GM19463 (cell line): Measurements from ENCODE around the gene FAM124B.
"Not testable (repeated sequence)": the region's sequence is repeated elsewhere in the genome, so short reads cannot be mapped to it uniquely, and the experiment has no call there.

Experiments used
- ATAC-seq: cut with Tn5 transposase; IDR thresholded peaks from one replicate; pipeline ENCODE4 v1.9.1; 2021; ENCODE audit warnings: mild to moderate bottlenecking, moderate library complexity; ENCODE audit not compliant: unreplicated experiment

FAM124B gene

DNA sequence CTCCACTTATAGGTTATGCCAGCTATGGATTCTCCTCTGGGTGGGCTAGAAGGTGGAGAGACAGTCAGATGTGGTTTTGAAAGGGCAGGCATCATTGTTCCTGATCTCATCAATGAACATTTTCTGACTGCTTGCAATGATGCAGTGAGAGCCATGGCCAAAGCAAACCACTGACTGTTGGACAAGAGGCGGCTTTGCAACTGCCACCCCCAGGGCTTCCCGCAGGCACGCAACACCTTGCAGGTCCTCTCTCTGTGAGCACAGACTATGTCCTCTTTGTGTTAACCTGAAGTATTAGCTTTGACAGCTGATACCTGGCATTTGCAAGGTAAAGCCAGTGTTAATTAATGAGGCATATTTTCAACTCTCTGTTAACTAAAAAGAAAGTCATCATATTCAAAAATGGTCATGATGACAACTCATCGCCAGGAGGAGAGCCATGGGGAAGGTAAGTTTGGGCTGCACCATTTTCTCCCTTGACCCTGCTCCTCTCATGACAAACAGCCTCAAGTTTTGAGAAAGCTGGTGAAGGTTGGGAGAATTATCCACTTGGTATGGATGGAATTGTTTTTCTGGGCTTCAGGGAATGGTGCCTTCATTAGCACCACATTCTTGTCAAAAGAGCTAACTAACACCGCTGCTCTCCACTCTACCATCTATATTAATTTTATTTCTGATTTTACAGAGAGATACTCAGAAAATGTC lies 14.9 kb upstream of the FAM124B start:
- ATAC-seq, result no peak

DNA sequence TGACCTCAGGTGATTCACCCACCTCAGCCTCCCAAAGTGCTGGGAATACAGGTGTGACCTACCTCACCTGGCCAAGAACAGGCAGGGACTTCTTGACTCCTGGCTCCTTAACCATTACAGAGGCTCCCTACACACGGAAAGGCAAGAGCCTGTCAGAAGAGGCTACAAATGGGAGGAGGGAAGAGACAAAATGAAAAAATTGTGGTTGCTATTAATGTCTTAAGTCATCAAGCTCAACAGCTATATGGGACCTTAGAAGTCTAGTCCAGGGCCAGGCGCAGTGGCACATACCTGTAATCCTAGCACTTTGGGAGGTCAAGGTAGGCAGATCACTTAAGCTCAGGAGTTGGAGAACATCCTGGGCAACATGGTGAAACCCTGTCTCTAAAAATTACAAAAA lies 11.5 kb upstream of the FAM124B start:
- no peak for ATAC-seq

DNA sequence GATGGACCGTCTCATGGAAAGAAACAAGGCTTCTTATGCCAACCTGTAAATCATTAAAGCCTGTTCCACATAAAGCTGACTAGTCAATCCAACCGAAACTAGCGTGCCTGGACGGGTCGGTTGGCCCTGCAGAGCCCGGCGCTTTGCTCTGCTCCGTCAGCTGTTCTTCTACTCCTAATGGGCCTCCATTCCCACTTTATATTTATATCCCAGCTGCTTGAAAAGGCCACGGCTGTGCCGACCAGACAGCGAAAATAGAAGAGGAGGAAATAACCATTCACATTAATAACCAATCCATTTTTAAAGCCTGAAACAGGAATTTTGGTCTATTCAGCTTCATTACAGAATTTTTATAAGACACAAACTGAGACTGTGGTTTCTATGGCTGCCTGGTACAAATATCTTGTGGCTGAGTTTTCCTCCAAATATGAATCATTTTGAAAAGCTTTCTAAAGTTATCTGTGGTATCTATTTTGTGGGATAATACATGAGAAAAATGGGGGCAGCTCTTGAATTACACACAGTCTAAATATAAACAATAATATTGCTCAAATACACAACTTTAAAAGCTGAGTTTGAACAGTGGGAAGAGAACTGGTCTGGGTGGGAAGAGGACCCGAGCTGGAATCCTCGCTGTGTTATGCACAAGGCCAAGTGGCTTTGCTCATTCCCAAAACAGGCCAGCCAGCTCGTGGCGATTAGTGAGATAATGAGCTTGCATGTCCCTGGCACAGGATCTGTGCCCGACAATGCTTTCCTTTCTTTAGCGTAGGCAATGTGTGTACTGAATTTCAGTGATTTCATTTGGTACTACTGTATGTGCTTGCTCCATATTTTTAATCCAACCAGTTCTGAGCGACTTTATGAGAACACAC lies 10.5 kb upstream of the FAM124B start:
- ATAC-seq, result no peak

DNA sequence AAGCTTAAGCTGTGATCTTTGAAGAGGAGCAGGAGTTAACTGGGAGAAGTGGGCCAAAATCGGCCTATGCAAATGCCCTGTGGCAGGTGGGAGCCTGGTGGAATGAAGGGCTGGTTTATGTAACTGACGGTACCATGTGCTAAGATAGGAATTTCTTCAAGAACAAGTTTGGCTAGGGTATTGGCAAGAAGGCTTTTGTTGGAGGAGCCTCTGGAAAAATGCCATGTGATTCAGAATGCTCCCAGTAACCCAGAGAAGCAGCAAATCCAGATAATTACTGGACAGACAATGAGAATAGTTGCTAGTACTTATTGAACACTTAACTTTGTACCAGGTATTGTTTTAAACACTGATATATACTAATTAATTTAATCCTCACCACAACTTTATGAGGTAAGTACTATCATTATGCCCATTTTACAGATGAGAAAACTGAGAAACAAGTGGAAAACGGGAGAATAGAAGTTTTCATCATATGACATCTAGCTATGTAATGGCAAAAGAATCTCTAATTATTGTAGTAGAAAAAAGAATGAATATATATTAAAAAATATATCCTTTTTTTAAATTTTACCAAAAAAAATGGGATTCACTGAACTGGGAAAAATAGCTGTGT lies 9.1 kb upstream of the FAM124B start:
- ATAC-seq, result no peak

DNA sequence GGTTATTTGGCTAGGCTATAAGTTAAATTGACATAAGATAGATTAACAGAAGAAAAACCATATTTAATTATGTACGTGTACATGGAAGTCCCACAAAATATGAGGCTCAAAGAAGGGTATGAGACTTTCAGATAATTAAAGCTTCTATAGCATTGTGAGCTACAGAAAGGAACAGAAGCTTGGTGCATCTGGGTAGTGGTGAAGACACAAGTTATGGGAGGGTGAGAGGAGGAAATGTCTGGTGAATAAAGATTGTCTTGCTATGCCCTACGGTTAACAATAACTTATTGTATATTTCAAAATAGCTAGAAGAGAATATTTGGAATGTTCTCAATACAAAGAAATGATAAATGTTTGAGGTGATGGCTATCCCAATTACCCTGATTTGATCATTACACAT lies 6.8 kb upstream of the FAM124B start:
- no peak for ATAC-seq

DNA sequence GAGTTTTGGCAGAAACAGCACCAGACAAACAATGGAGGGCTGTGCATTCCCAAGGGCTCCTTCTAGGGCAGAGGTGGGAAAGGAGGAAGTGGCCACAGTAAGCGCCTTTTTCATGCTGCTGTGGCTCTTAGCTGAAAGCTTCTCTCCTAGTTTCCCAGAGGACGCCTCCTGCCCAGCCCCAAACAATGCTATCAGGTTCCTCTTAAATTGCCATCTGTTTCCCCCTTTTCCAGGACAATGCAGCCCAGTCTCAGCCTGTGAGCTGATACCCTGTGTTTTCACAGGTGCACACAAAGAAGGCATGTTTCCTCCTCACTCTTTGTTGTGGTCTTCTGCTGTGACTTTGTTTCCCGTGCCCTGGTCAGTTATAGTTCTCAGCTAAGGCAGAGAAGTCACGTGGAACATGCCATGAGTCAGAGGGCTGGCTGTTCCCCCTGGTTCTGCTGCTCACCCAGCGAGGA lies 5.4 kb upstream of the FAM124B start:
- no peak for ATAC-seq

DNA sequence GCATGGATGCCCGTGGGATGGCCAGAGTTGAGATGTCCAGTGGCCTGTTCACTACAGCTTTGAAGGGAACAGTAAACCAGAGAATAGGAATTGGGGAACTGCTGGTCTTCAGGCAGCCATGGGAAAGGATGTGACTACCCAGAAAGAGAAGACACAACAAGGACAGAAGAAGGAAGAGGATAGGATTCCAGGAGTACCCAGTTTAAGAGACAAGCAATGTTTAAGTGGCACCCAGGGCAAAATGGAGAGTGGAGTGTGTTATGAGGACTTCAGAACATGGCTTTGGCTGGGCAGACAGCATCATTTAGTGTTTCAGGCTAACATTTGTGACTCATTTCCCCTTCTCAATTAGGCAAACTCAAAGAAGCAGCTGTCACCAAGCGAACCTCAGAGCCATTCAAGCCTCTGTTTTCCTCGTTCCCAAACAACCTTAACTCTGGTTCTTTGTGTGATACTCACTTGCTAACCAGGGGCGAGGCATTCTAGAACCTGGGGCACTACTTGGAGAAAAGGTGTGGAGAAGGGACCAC lies 4.0 kb upstream of the FAM124B start:
- no peak for ATAC-seq

DNA sequence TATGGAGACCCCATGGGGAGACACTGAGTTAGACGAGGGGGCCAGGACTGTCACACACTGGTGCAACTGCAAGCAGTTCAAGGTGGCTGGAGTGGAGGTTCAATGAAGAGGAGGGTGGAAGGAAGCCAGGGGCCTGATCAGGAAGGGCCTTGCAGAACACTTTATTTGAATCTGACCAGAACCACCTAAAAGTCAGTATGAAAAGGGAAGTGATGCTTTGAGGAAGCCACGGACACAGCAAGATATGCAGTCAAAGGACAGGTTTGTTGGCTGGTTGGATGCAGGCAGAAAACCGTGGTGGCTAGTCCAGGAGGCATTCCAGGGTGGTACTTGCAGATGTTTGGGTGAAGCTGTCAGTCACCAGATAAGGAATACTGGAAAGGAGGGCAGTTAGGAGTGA lies 3.5 kb upstream of the FAM124B start:
- ATAC-seq, result no peak

DNA sequence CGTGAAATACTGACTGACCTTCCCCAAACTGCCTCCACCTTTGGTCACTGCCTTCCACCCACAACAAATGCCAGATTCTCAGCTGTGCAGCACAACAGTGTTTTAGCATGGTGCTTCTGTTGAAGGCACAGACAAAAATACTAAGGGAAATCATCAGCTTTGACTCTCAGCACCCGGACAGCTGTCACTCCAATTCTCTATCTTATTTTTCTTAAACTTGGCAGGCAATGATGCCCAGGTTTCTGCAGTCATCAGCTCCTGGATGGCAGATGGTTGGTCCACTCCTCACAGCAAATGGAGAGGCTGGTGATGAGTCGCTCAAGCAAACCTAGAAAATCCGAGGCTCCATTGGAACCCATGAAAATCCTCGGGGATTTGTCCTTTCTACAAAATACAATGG lies 2.9 kb upstream of the FAM124B start:
- ATAC-seq, result no peak

DNA sequence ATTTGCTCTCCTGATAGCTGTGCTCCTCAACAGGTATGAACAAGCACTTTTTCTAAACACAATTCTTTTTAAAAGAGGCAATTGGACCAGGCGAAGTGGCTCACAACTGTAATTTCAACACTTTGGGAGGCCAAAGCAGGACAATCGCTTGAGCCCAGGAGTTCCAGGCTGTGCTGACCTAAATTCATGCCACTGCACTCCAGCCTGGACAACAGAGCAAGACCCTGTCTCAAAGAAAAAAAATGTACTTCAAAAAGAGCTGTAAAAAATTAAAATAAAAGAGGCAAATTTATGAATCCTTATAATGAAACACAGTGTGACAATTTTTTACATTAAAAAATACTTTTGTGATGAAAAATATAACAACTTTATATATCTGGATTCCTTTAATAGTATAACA lies 1.8 kb upstream of the FAM124B start:
- no peak for ATAC-seq

DNA sequence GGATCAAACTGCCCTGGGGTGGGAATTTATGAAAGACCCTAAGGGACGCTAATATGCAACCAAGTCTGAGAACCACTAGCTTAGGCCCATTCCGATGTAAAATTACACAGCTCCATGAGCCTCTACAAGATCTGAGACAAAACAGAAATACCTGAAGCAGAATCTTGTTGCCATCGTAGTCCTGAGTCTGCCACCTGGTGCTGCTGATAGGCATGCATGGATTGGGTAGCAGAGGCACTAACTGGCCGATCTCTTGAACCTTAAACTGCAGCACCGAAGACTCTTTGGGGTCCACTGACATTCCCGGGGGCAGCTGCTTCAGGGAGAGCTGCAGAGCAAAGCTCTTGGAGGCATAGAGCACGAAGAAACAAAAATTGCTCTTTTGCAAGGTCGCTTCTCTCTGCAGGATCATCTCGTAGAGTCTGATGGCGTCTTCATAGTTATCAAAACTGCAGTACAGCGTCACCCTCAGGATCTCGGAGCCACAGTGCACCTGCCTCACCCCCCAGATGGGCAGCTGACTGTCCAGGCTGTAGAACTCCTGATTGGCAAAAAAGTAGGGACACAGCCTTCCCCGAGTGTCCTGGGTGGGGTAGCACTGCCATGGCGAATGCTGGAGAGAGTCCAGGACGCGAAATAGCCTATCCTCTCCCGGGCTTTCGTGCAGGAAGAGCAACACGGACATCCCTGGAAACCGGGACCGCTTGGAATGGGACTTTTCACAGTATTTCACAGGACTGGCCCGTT lies 848 bp downstream of the FAM124B start:
- ATAC-seq, result no peak

DNA sequence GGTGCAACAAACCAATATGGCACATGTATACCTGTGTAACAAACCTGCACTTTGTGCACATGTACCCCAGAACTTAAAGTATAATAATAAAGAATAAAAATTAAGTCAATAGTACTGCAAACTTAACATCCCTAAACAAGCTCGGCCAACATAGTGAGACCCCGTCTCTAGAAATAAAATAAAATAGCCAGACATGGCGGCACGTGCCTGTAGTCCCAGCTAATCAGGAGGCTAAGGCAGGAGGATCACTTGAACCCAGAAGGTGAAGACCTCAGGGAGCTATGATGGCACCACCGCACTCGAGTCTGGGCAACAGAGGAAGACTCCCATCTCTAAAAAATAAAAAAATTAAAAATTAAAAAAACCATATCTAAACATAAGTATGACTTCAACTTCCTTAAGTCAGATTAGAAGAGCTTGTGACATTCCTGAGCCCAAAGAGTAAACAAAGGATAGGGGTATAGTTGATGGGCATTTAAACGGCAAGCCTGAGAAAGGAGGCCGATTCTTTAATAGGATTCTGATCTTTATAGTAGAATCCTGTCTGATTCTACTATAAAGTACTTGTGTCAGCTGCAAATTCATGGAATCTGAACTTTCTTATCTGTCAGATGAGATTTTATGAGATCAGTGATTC lies 1.6 kb downstream of the FAM124B start:
- ATAC-seq, result no peak

DNA sequence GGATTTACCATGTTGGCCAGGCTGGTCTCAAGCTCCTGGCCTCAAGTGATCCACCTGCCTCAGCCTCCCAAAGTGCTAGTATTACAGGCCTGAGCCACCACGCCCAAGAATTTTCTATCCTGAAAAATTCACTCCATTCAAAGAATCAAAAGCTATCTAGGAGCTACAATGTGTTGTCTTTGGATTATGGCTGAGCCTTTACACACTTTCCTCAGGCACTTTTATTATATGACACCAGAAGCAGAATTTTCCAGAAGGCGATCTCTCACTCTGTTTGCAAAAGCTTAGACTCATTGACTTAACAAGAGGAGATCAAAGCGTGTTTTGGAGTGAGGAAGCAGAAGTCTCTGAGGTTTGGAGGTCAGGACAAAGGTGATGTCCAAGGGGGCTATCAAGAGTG lies 3.6 kb downstream of the FAM124B start:
- no peak for ATAC-seq

DNA sequence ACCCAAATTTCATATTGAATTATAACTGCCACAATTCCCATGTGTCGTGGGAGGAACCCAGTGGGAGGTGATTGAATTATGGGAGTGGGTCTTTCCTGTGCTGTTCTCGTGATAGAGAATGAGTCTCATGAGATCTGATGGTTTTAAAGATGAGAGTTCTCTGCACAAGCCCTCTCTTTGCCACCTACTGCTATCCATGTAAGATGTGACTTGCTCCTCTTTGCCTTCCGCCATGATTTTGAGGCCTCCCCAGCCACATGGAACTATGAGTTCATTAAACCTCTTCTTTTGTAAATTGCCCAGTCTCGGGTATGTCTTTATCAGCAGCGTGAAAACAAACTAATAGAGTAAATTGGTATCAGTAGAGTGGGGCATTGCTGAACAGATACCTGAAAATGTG lies 4.8 kb downstream of the FAM124B start:
- ATAC-seq, result not testable (repeated sequence)

DNA sequence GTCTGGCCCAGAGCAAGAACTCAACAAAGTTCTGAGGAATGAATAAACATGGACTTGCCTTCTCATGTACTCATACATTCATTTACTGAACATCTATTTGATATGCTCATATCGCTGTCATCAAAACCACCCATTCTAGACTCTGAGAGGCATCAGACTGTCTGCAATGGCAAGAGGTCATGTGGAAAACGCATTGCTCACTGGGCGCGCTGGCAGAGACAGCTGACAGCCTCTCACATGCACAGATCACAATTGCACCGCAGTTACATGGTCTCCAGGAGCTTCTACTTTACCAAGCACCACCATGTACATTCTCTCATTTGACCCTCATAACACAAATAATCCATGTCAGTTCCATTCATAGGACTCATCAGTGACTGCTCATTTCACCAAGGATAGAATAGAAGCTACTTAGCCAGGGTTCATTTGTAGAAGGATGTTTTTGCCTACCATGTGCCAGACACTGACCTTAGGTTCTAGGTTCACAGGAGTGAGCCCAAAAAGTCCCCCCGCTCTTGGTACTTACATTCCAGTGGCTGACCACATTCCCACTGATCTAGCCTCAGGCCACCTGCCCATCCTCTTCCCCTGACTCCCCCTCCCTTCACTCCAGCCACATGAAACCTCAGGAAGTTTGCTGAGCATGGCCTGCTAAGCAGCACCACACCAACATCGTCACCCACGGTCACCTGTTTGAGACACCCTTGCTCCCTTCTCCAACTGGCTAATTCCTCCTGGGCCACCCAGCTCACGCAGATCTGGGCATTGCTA lies 6.1 kb downstream of the FAM124B start:
- no peak for ATAC-seq

DNA sequence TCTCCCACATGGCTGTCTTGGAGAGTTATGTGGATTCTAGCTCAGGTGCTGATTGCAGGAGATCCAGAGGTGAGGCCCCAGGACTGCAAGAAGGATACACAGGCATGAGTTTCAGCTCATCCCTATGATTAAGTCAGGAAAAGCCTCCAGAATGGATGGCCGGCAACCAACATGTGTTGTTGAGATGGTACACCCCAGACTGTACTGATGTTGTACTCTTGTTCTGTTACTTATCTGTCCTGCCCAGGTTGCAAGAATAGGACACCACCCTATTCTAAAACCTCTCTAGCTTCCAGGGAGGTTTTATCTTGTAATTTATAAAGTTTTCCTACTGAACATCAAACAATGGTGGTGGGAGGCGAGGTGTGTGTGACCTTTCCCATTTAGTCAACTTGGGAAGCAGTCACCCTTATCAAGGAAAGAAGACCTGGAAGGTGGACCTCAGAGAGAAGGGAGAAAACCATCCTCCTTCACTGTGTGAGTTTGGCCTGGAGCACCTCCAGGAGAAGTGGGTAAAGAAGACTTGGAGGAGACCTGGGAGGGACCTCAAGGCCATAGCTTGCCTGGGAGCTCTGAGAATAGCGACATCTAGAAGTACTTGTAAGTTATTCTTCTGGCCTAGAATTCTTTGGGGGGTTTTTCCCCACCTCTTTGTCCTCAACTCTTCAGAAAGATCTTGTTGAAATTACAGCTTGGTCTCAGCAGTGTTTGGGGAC lies 8.6 kb downstream of the FAM124B start:
- ATAC-seq, result no peak

DNA sequence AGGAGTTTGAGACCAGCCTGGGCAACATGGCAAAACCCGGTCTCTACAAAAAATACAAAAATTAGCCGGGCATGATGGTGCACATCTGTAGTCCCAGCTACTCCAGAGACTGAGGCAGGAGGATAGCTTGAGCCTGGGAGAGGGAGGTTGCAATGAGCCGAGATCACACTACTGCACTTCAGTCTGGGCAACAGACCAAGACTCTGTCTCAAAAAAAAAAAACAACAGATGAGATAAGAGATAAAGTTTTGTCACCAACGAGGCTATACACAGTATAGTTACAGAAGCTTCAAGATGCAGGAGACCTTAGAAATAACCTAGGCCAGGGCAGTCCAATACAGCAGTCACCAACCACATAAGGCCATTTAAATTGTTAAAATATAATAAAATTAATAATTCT lies 9.4 kb downstream of the FAM124B start:
- ATAC-seq, result no peak

DNA sequence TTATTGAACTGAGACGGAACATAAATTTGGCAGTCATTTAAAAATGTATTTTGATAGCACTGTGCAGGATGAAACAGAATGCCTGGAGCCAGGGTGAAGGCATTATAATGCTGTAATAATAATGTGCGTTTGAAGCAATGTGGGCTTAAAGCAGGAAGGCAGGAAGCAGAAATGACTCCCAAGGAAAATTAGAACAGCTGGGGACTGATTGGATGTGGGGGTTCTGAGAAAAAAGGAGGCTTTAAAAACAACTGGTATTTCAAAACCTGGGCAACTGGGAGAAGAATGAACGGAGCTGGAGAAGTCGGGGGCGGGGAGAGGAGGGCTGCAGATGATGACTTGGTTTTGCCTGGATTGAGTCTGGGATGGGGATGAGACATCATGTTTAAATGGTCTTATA lies 12.6 kb downstream of the FAM124B start:
- no peak for ATAC-seq

DNA sequence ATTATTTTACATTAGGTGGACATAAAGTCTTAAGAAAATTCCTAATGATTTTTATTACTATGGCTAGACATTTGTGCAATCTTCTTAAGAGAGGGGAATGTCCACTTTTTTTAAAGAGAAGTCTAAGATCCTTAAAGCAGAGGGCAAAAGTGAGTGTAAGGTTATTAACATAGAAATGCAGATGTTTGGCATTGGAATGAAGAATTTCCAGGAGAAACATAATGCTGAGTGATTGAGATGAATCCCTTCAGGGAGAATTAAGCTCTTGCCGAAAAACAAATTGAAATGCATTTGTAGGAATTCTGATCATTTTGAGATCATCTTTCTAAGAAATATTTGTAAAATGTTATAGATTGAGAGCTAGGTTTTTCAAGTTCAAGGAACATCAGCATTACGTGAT lies 15.0 kb downstream of the FAM124B start:
- ATAC-seq, result no peak
